BLaER1 (cell line): ENCODE measurements around the gene PCED1B.

ENCODE experiments used
- H3K27ac ChIP-seq: shearing (Covaris generic); formaldehyde crosslinking; 2 replicates; pipeline ENCODE4 v1.8.1; 2022
- H3K27me3 ChIP-seq: shearing (Covaris generic); formaldehyde crosslinking; 2 replicates; pipeline ENCODE4 v1.8.1; 2022
- H3K36me3 ChIP-seq: shearing (Covaris generic); formaldehyde crosslinking; 2 replicates; pipeline ENCODE4 v1.8.1; 2022
- H3K4me1 ChIP-seq: shearing (Covaris generic); formaldehyde crosslinking; 2 replicates; pipeline ENCODE4 v1.8.1; 2022
- H3K4me2 ChIP-seq: shearing (Covaris generic); formaldehyde crosslinking; 2 replicates; pipeline ENCODE4 v1.8.1; 2022
- H3K4me3 ChIP-seq: shearing (Covaris generic); formaldehyde crosslinking; 2 replicates; pipeline ENCODE4 v1.8.1; 2022
- H3K9ac ChIP-seq: shearing (Covaris generic); formaldehyde crosslinking; 2 replicates; pipeline ENCODE4 v1.8.1; 2022
- H3K9me3 ChIP-seq: shearing (Covaris generic); formaldehyde crosslinking; 2 replicates; pipeline ENCODE4 v1.8.1; 2022
- H4K20me1 ChIP-seq: shearing (Covaris generic); formaldehyde crosslinking; 2 replicates; pipeline ENCODE4 v1.8.1; 2022
- Cebpa-rat ChIP-seq: shearing (Covaris generic); IDR thresholded peaks from 2 replicates; pipeline ENCODE4 v1.8.1; 2022

Gene PCED1B

GRCh38 chr12:47120736-47121135, 41.3 kb downstream of the PCED1B start:
- H4K20me1 ChIP-seq = no peaks in the 10 kb centered on the region
- no peak overlapping the region for H3K9ac ChIP-seq
- H3K27ac ChIP-seq = no peak overlapping the region
- H3K9me3 ChIP-seq = no peaks in the 10 kb centered on the region
- TF ChIP-seq Cebpa-rat = no peak
- no peaks in the 10 kb centered on the region for H3K36me3 ChIP-seq
- H3K4me1 ChIP-seq = no peaks in the 10 kb centered on the region
- H3K4me2 ChIP-seq = no peak overlapping the region
- H3K4me3 ChIP-seq = no peak overlapping the region
- no peaks in the 10 kb centered on the region for H3K27me3 ChIP-seq

GRCh38 chr12:47121146-47121545, 41.7 kb downstream of the PCED1B start:
- H3K27me3 ChIP-seq = no peaks in the 10 kb centered on the region
- no peaks in the 10 kb centered on the region for H4K20me1 ChIP-seq
- H3K9me3 ChIP-seq = no peaks in the 10 kb centered on the region
- H3K4me3 ChIP-seq = no peak overlapping the region
- no peaks in the 10 kb centered on the region for H3K36me3 ChIP-seq
- no peak for TF ChIP-seq Cebpa-rat
- no peaks in the 10 kb centered on the region for H3K4me1 ChIP-seq
- no peak overlapping the region for H3K27ac ChIP-seq
- no peak overlapping the region for H3K4me2 ChIP-seq
- no peak overlapping the region for H3K9ac ChIP-seq

GRCh38 chr12:47122602-47123001, 43.2 kb downstream of the PCED1B start:
- Histone ChIP-seq H3K9me3 (no peaks in the 10 kb centered on the region), H3K4me2 (no peak overlapping the region), H3K27ac (no peak overlapping the region), H3K9ac (no peak overlapping the region), H3K27me3 (no peaks in the 10 kb centered on the region), H4K20me1 (no peaks in the 10 kb centered on the region), H3K4me1 (no peaks in the 10 kb centered on the region), H3K4me3 (no peak overlapping the region), H3K36me3 (no peaks in the 10 kb centered on the region)
- TF ChIP-seq Cebpa-rat = no peak

- TF ChIP-seq Cebpa-rat = no peak
- Histone ChIP-seq H3K36me3 (no peaks in the 10 kb centered on the region), H3K4me3 (no peak overlapping the region), H3K4me2 (no peak overlapping the region), H3K27ac (no peak overlapping the region), H3K4me1 (no peaks in the 10 kb centered on the region), H4K20me1 (no peaks in the 10 kb centered on the region), H3K9ac (no peak overlapping the region), H3K9me3 (no peaks in the 10 kb centered on the region), H3K27me3 (no peaks in the 10 kb centered on the region)
Observed at GRCh38 chr12:47123730-47124129, 44.3 kb downstream of the PCED1B start.

GRCh38 chr12:47124451-47124850, 45.0 kb downstream of the PCED1B start:
- H3K27ac ChIP-seq = no peak overlapping the region
- TF ChIP-seq Cebpa-rat = no peak
- no peaks in the 10 kb centered on the region for H4K20me1 ChIP-seq
- no peaks in the 10 kb centered on the region for H3K4me1 ChIP-seq
- H3K9me3 ChIP-seq = no peaks in the 10 kb centered on the region
- no peak overlapping the region for H3K9ac ChIP-seq
- H3K36me3 ChIP-seq = no peaks in the 10 kb centered on the region
- H3K4me2 ChIP-seq = no peak overlapping the region
- no peak overlapping the region for H3K4me3 ChIP-seq
- H3K27me3 ChIP-seq = no peaks in the 10 kb centered on the region

GRCh38 chr12:47126246-47126645, 46.8 kb downstream of the PCED1B start:
- Histone ChIP-seq H3K4me1 (no peaks in the 10 kb centered on the region), H3K36me3 (no peaks in the 10 kb centered on the region), H3K27ac (no peak overlapping the region), H3K27me3 (no peaks in the 10 kb centered on the region), H3K9me3 (no peaks in the 10 kb centered on the region), H3K9ac (no peak overlapping the region), H3K4me2 (no peak overlapping the region), H4K20me1 (no peaks in the 10 kb centered on the region), H3K4me3 (no peak overlapping the region)
- no peak for TF ChIP-seq Cebpa-rat

GRCh38 chr12:47131011-47131410, 51.6 kb downstream of the PCED1B start:
- H3K4me1 ChIP-seq = peaks cover 4% of the 10 kb centered on the region; the same call in 1 of the 2 replicates
- H3K27ac ChIP-seq = no peak overlapping the region
- no peak for TF ChIP-seq Cebpa-rat
- H3K9ac ChIP-seq = no peak overlapping the region
- no peak overlapping the region for H3K4me3 ChIP-seq
- no peaks in the 10 kb centered on the region for H4K20me1 ChIP-seq
- H3K36me3 ChIP-seq = no peaks in the 10 kb centered on the region
- H3K9me3 ChIP-seq = no peaks in the 10 kb centered on the region
- H3K4me2 ChIP-seq = no peak overlapping the region
- H3K27me3 ChIP-seq = no peaks in the 10 kb centered on the region

GRCh38 chr12:47134005-47134404, 54.6 kb downstream of the PCED1B start:
- Histone ChIP-seq H3K9ac (no peak overlapping the region), H3K9me3 (no peaks in the 10 kb centered on the region), H3K27ac (no peak overlapping the region), H3K36me3 (no peaks in the 10 kb centered on the region), H3K4me1 (peaks cover 4% of the 10 kb centered on the region; the same call in 1 of the 2 replicates), H3K4me3 (no peak overlapping the region), H3K4me2 (no peak overlapping the region), H3K27me3 (no peaks in the 10 kb centered on the region), H4K20me1 (no peaks in the 10 kb centered on the region)
- no peak for TF ChIP-seq Cebpa-rat

- no peak overlapping the region for H3K9ac ChIP-seq
Observed at GRCh38 chr12:47135578-47135977, 56.2 kb downstream of the PCED1B start.

GRCh38 chr12:47139000-47139681, 59.7 kb downstream of the PCED1B start:
- H3K4me2 ChIP-seq = no peak overlapping the region
- TF ChIP-seq Cebpa-rat = no peak

More at GRCh38 chr12:47135578-47135977, 56.2 kb downstream of the PCED1B start:
- Histone ChIP-seq H3K4me1 (peaks cover 4% of the 10 kb centered on the region; the same call in 1 of the 2 replicates), H3K4me2 (no peak overlapping the region), H3K27me3 (no peaks in the 10 kb centered on the region), H3K27ac (no peak overlapping the region), H4K20me1 (no peaks in the 10 kb centered on the region), H3K9me3 (peaks cover 6% of the 10 kb centered on the region; the same call in 1 of the 2 replicates), H3K36me3 (no peaks in the 10 kb centered on the region), H3K4me3 (no peak overlapping the region)
- TF ChIP-seq Cebpa-rat = no peak

GRCh38 chr12:47141459-47141858, 62.0 kb downstream of the PCED1B start:
- no peak overlapping the region for H3K27ac ChIP-seq
- no peaks in the 10 kb centered on the region for H3K4me1 ChIP-seq
- no peak overlapping the region for H3K4me3 ChIP-seq
- H3K9ac ChIP-seq = no peak overlapping the region
- no peak for TF ChIP-seq Cebpa-rat
- no peaks in the 10 kb centered on the region for H3K27me3 ChIP-seq
- H3K4me2 ChIP-seq = no peak overlapping the region
- no peaks in the 10 kb centered on the region for H3K36me3 ChIP-seq
- H3K9me3 ChIP-seq = peaks cover 15% of the 10 kb centered on the region
- H4K20me1 ChIP-seq = no peaks in the 10 kb centered on the region

More at GRCh38 chr12:47139000-47139681, 59.7 kb downstream of the PCED1B start:
- peaks cover 4% of the 10 kb centered on the region; the same call in 1 of the 2 replicates for H3K4me1 ChIP-seq
- H3K27ac ChIP-seq = no peak overlapping the region
- H3K9ac ChIP-seq = no peak overlapping the region
- no peaks in the 10 kb centered on the region for H4K20me1 ChIP-seq
- no peak overlapping the region for H3K4me3 ChIP-seq
- no peaks in the 10 kb centered on the region for H3K27me3 ChIP-seq
- H3K9me3 ChIP-seq = peaks cover 14% of the 10 kb centered on the region
- H3K36me3 ChIP-seq = no peaks in the 10 kb centered on the region
